Stimulated activated CD4-positive, alpha-beta T cell treated with anti-CD3 and anti-CD28 coated beads, Interleukin-15, amount 100 ng/mL, for 48 hours (primary cell): ENCODE results near the gene SLC4A4.
"Not testable (repeated sequence)": the region's sequence is repeated elsewhere in the genome, so short reads cannot be mapped to it uniquely, and the experiment has no call there.

Experiments
- DNase-seq, 2 donors: peaks; one replicate each; pipeline ENCODE4 v3.0.0-alpha.2; 2020; ENCODE audit warnings: low read depth in 2 of 2

The SLC4A4 gene

DNA sequence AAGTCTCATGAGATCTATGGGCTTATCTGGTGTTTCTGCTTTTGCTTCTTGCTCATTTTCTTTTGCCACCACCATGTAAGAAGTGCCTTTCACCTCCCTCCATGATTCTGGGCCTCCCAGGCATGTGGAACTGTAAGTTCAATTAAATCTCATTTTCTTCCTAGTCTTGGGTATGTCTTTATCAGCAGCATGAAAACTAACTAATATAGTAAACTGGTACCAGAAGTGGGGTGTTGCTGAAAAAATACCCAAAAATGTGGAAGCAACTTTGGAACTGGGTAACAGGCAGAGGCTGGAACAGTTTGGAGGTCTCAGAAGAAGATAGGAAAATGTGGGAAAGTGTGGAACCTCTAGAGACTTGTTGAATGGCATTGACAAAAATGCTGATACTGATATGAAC is 70.1 kb downstream of the SLC4A4 start:
- not testable (repeated sequence) for DNase-seq

DNA sequence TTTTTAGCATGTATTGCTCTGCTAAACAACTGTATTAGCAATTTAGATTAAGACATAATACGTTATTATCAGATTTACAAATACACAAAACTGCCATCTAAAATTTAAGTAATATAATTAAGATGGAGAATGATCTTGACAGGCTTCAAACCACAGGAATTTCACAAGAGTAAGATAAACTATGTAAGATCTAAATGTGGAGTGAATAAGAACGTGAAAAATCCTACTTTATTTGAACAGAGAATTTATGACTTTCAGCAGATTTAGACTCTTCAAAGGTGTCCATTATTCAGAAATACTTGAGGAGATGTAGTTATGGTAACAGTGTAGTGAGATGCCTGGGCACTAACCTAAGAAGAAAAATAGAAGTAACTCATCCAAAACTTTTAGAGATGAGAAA is 73.2 kb downstream of the SLC4A4 start:
- DNase-seq = no peak

DNA sequence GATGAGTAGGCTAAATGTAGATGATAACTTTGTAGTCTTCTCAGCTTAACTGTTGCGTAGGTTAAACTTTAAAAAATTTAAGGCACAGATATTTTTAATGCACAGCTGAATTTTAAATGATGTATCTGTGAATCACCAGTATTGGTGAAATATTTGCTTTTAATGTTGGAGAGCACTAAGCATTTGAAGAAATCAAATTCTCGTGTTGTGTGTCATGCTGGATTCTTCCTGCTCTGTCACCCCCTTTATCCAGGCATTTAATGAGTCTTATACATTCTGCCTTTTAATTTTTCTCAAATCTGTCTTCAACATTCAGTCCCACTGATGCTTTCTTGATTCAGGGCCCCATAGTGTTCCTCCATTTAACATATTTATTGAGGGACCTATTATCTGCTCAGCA is 76.7 kb downstream of the SLC4A4 start:
- no peak for DNase-seq

DNA sequence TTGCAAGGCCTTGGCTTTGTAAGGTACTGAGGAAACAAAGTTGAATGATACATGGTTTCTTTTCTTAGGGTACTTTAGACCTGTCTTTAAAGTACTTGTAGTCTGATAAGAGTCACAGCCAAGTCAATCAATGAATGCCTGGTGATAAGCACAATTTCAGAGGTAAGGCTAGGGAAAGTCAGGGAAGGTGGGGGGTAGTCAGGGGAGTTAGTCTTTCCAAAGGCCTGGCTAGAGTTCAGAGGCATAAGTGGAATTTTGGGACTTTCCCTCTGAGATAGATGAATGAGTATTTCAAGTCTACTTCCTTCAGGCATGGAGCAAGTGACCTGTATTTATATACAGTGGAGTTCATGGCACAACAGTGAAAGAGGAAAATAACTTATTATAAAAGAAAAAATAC is 78.3 kb downstream of the SLC4A4 start:
- DNase-seq = no peak

DNA sequence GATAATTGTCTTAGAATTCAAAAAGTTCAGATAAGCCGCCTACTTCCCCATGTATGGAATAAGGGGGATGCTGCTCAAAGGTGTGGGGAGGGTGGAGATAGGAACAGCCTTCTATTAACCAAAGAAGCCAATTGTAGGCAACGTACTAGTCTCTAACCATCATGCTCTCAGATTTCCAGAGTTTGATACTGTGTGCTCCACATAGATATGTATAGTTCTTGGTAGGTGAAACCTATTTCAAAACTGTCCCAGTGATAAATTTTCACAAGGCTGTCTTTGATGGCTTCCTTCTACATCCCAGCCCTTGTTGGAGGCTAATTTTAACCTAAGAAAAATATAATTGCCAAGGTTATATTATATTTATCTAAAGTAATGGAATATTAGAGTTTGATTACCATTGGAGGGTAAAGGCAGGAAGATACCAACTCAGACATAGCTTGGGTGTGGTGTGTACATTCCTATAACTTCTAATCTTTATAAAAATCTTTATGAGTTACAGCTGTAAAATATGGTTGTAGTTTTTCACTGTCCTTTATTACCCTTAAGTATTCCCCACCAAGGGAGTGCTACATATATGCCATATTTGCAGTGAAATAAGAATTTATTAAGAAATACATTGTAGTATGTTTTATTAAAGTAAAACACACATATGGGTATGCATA is 87.7 kb downstream of the SLC4A4 start:
- DNase-seq = no peak

DNA sequence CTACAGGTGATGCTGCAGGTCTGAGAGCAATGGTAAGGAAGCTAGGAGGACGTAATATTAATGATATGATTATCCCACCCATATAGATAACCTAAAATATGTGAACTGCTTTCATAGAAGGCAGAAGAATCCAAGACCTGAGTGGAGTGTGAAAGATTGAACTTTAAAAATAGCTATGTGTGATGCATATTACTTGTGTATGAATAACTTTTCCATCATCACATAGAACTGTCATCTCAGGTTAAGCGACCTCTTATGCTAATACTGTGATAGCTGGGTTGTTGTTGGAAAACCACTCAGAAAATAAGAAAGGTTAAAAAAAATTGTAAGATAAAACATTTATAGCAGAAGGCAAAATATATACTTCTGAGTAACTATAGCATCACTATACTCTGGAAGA is 90.3 kb downstream of the SLC4A4 start:
- no peak for DNase-seq

DNA sequence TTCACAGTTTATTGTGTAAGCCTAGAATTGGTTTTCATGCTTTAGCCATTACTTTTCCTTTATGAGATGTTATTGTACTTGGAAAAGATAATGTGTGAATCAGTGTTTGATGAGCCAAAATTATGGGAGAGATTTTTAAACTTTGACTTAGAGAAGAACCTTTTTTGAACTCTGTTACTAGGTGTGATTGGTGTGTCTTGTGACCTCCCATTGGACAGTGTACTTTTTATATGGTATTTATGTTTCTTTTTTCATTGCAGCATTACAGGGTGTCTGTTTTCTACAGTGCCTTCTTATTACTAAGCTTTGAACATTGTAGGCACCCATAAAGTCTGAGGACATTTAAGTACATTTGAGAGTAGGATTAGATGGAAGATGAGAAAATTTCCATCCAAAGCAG is 91.1 kb downstream of the SLC4A4 start:
- DNase-seq = no peak

DNA sequence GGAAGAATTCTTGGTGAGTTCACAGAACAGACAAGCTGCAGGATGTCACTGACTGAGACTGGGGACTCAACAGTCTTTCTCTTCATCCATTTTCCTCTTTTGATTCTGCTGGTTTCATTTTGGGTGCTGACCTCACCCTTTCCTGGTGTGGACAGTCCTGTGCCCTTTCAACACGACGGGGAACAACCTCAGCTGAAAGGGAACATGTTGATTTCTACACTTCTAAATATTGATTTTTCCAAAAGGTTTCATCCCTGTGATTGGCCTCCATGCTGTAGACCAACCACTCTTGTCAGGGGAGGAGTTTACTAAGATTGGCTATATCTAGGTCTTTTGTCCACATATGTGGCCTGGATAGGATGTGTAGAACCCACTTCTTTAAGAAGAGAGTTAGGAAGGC is 91.8 kb downstream of the SLC4A4 start:
- DNase-seq = no peak

DNA sequence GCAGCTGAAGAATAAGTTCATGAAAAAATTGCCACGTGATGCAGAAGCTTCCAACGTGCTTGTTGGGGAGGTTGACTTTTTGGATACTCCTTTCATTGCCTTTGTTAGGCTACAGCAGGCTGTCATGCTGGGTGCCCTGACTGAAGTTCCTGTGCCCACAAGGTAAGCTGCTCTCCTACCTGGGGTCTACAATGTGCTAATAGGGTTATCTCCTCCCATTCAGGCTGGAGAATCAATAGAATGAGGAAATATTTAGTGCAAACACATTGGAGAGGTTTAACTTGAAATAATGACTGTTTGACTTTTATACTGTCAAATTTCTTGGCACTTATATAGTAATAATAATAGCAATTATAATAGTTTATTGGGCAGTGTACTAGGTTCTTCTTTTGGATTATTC is 101.8 kb downstream of the SLC4A4 start:
- DNase-seq = no peak

DNA sequence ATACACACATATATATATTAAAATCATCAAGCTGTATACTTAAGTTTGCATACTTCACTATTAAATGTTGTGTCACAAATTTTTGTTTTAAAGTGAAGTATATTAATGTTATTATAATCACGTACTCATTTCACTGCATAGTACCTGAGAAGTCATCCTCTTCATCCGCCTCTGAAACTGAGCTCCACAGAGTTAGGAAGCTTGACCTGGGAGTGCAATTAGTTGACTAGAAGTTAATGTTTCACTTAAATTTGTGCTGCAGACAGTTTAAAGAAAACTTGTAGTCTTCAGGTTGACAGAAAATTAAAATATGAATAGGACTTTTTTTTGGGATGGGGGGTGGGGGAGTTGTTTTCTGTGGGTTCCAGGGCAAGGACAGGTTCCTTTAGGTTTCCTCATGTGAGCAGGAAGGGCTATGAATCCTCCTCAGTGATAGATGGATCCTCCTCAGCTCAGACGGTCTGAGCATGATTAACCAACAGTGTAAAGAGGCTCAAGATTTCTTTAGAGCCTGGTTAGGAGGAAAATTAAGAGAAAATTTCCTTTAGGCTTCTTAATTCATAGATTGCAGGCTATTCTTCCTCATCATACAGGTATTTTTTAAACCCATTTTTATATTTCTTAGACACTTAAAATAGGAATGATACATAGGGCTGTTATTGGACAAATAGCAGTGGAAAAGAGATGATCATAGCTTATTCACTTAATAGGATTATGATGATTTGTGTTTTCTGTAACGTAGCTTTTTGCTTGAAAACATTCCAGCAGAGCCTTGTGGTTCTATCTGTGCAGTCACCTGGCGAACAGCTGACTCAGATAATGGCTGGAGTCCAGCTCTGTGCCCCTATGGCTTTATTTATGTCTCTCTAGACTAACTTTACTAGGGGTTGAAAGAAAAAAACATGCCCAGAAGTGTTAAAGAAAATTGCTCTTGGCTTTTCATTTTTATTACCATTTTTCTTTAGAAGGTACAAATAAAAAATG is 102.7 kb downstream of the SLC4A4 start:
- no peak for DNase-seq

DNA sequence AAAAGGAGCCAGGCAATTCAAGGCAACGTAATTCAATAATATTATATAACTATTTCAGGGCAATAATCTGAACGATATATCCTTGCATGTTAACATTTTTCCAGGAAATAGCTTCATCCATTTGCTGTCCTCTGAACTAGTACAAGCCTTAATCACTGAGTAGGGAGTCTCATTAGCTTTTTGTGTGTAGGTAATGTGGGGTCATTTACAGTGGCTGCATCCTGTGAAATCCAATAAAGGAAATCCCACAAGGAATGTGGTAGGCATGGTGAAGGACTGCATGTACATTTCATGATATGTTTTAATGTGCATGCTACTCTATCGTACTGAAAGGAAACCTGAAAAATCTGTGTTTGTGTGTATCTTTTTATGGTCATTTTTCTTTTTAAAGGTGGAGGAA is 103.5 kb downstream of the SLC4A4 start:
- DNase-seq = no peak

DNA sequence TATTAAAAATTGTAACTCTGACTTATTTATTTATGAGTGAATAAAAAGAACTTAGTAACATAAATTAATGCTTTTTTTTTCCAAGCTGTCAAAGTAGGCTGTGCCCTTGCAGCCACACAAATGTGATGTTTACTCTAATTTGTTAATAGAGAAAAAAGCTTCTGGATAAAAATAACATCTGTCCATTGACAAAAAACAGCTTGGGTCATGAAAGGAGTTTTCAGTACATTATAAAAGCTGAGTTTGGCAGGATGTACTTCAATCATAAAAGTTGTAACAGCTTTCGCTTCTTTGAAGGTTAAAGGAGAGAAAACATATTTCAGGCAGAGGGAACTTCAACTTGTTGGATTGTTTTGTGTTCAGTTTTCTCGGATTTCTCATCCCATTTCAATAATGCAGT is 105.6 kb downstream of the SLC4A4 start:
- DNase-seq = no peak

DNA sequence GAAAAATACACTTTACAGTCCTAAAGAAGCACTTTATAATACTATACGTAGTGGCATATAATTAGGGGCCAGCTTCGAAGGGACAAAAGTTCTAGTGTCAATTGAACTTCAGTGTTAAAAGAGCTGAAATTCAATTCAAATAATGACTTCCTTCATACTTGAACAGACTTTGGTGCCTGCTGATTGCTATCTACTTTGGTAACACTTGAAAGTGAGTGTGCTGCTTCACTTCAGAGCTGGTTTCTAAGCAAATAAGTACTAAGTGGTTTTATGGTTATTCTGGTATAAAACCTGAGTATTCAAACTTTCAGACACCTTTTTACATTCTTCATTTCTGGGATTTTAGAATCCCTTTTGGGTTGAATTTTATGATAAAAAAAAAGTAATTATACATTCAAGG is 107.0 kb downstream of the SLC4A4 start:
- DNase-seq = no peak

DNA sequence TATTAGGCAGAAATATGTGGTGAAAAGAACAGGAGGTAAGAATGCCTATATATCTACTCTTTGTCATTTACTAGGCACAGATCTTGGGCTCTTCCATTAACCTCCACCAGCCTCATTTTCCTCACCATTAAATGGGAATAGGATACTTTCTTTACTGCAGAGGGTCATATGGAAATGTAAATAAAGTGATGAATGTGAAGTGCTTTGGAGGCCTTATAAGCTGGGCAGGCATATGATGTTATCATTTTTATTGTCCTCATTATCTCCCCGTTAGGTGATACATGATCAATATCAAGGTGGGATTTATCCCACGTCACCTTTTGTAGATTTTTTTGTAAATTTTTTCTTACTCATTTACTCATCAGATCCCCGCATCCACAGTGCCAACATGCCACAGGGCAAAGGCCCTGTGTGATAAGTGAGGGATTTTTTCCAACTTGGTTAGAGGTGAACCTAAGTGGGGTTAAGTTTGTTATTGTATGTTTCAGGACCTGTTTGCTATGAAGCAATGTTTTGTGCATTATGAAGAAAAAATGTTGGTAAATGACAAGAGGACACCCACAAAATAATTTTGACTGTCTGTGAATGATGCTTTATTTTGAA is 107.8 kb downstream of the SLC4A4 start:
- no peak for DNase-seq

DNA sequence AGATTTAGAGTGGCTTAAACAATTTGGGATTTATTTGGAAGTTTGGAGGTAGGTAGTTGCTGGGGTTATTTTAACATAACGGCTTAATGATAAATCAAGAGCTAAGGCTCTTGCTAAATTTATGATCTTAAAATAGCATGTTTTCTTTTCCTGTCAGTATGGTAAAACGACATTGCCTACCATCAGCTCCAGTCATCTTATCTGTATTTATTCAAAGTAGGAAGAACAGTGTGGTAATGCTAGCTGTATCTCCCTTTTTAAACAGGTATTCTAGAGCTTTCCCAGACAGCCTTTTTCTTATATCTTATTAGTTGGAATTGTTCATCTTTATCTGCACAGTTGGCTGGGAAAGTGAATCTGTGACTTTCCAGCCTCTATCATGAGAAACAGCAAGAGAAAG is 110.2 kb downstream of the SLC4A4 start:
- no peak for DNase-seq

DNA sequence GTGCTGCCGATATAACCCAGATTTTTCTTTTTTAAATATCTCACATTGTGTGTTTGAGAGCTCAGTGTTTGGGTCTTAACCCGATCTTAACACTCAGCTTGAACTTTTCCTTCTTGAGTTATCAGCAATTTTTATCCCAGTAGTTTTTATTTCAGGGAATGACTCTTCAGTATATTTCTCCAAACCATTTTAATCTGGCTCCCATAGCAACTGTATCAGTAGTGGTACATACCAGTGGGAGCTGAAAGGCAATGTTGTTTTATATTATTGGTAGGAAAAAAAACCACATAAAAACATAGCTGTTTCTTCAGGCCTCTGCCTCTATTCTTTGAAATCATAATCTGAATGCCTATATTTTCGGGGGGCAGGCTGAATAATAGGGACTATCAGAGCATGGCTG is 111.1 kb downstream of the SLC4A4 start:
- DNase-seq = no peak

DNA sequence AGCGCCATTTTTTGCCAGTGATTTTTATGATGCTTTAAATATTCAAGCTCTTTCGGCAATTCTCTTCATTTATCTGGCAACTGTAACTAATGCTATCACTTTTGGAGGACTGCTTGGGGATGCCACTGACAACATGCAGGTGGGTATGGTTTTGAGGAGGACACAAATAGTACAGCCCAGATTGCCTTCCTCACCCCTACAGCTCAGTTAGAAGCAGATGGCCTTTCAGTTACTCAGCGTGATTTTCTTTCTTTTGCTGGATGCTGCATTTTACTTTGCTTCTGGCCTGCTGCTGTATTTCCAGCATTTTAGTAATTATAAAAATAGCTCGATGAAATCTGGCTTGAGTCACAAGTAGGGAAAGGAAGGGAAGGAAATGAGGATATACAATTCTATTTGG is 114.7 kb downstream of the SLC4A4 start:
- DNase-seq = no peak

DNA sequence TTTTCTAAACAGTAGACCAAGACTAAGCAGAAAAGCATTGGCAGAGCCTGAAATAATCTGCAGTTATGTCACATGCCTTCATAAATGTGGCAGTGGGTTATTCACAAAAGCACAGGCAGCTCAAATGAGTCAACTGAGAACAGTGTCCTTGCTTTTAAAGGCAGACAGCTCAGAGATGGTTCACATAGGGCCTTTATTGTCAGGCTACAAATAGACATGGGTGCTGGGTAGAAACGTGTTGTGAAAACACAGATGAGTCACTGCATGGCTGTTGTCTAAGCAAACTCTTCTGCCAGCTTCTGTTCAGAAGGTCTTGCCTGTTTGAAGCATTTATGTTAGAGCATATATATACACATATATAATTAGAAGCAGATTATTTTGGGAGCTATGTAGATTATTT is 118.0 kb downstream of the SLC4A4 start:
- DNase-seq = no peak

DNA sequence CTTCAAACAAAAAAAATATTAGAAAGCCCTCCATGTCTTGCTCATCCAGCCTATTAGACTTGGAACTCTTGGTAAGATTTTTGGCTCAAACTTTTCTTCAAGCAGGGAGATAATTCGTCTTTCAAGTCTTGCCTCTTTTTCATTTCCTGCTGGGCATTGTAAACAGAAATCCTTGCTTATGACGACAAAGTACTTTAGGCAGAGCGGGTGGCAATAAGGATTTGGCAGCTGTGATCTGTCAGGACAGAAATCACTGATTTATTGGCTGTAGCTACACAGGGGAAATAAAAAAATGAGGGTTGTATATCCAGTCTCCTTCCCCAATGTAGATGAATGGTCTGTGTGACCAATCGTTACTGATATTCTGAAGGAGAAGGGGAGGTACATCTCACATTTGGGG is 121.6 kb downstream of the SLC4A4 start:
- no peak for DNase-seq

DNA sequence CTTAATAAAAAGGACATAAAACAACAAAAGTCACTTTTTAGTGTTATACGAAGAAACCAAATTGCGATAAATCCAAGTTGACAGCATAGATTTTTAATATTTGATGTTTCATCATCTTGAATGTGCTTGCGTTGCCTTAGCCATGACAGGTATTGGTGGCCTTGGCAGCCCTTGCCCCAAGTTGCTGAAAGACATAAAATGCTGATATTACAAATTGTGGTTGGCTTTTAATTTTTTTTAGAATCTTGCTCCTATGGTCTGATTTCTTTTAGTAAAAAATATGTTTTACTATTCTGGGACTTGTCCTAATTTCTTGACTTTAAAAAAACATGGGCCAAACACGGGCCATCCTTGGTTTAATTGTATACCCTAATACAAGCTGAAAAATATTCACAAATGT is 122.6 kb downstream of the SLC4A4 start:
- no peak for DNase-seq

DNA sequence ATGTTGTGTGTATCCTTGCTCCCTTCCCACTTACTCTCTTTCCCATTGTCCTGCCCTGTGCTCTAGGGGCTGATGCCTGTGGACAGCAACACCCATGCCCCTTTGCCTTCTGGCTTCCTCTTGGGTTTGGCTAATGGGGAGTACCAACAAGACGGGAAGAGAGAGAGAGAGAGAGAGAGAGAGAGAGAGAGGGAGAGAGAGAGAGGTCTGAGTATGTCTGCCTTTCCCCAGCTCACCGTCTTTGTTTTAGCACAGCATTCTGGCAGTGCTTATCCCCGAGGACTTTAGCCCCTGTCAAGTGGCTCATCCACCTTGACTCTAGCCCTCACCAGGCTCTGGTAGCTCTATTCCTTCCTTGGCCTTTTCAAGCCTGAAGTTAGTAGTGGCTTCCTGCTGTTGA is 128.0 kb downstream of the SLC4A4 start:
- no peak for DNase-seq

DNA sequence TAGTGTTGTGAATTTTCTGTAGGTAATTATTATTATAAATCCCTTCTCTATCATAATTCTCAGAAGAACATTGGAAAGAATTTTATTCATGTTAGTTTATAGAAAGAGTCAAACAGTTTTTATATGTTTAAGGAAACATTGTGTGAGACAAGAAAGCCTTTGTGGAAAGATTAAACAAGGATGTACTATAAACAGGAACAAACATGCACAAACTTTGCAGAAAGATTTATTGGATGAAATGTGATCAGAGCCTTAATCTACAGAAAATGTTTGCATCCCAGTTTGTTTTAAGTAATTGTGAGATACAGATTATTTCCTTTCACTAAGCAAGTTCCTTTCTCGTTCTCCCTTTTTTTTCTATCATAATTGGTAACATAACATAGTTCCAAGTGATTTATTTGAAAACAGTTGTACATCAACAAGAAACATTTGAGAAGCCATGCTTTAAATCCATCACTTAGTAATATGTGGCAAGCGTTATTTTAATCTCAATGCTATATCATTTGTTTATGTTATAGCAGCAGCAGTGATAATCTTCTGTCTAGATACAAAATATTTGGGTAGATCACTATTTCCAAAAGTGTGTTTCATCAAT is 129.4 kb downstream of the SLC4A4 start:
- no peak for DNase-seq

DNA sequence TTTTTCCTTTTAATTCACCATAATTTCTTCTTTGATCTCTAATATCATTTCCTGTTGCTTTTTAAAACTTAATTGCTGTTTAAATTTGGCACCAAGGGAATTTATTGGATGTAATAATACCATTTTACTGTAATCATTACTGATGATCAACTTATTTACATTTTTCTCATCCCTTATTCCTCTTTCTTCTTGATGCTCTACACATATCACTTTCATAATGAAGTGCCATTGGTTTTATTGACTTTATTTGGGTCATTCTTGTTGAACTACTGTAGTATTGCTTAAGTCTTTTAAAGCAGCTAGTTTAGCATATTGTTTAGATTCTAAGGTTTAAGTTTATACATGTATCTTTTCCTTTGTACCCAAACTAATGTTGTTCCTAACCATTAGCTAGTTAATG is 130.7 kb downstream of the SLC4A4 start:
- no peak for DNase-seq
